Astrocyte of the cerebellum (primary cell): ENCODE measurements around the gene CLEC3B.

Experiments used
- DNase-seq: peaks from one replicate; pipeline ENCODE4 v3.0.0-alpha.2; 2011; ENCODE audit warnings: low read depth
- H3K4me3 ChIP-seq: 2 replicates; pipeline ENCODE4 v1.5.1; 2011; ENCODE audit warnings: mild to moderate bottlenecking, low read depth, low read length, moderate library complexity
- CTCF ChIP-seq: IDR thresholded peaks from 2 replicates; pipeline ENCODE4 v1.5.1; 2012; ENCODE audit warnings: low read length, low read depth, moderate library complexity, mild to moderate bottlenecking; ENCODE audit errors: missing control alignments
- in situ Hi-C: cut with HindIII; loops from 2 replicates; pipeline ENCODE4 v1.10.0; 2017; ENCODE audit warnings: low sequenced_read_pairs

Gene CLEC3B

GRCh38 chr3:45010811-45011333 is 15.2 kb upstream of the CLEC3B start:
- H3K4me3 ChIP-seq: no peak overlapping the region
- no peak for TF ChIP-seq CTCF
- in situ Hi-C loops: no loop called here
- DNase-seq: no peak

- H3K4me3 ChIP-seq: no peak overlapping the region
- no peak for TF ChIP-seq CTCF
- in situ Hi-C loops: no loop called here
- DNase-seq: peak; percentile 81
These were observed 14.2 kb upstream of the CLEC3B start for GRCh38 chr3:45011756-45012508.

GRCh38 chr3:45012577-45012976 is 13.5 kb upstream of the CLEC3B start:
- no peak for DNase-seq
- TF ChIP-seq CTCF: no peak
- in situ Hi-C loops: no loop called here
- H3K4me3 ChIP-seq: no peak overlapping the region

GRCh38 chr3:45016916-45017315 is 9.2 kb upstream of the CLEC3B start:
- no peak overlapping the region for H3K4me3 ChIP-seq
- in situ Hi-C loops: no loop called here
- no peak for TF ChIP-seq CTCF
- DNase-seq: no peak

GRCh38 chr3:45017821-45018220 is 8.3 kb upstream of the CLEC3B start:
- no peak overlapping the region for H3K4me3 ChIP-seq
- DNase-seq: no peak
- in situ Hi-C loops: no loop called here
- no peak for TF ChIP-seq CTCF

- in situ Hi-C loops: no loop called here
- no peak for TF ChIP-seq CTCF
- H3K4me3 ChIP-seq: no peak overlapping the region
- DNase-seq: no peak
These were observed 5.6 kb upstream of the CLEC3B start for GRCh38 chr3:45020534-45020933.
